Endothelial cell of umbilical vein (primary cell): ENCODE measurements around the gene TBPL1. TPM values are rescaled to one million over a fixed set of nuclear protein-coding genes. Genes with fewer than 3 reads are reported as not detected.
A peak's percentile ranks its signal among the peaks of the same experiment; 100 is the strongest.

Experiments
- BruUV-seq: library from RNA; stranded (reverse); fragments of 400-500 nt; replicated peaks from 2 replicates; lab custom pipeline; 2021; lab: Mats Ljungman, UMichigan
- CTCF ChIA-PET: fragments of 300-600, 350-600 bp; sonication (Branson Sonifier 250); formaldehyde crosslinking; loops from one replicate; lab custom pipeline; 2021; ENCODE audit warnings: antibody characterized with exemption, inconsistent platforms; lab: Charles Lee
- POLR2A ChIA-PET: fragments of 300-600, 350-600 bp; sonication (Branson Sonifier 250); formaldehyde crosslinking; loops from one replicate; lab custom pipeline; 2021; ENCODE audit warnings: antibody characterized with exemption, inconsistent platforms; lab: Charles Lee
- DNase-seq: peaks from one replicate; pipeline ENCODE4 v3.0.0-alpha.2; 2011; ENCODE audit warnings: low read depth, low spot score
- FAIRE-seq: peaks from 2 replicates; lab custom pipeline; 2011; peaks lifted over from hg19 to GRCh38; lab: Jason Lieb, UNC
- H2AFZ ChIP-seq: 2 replicates; pipeline ENCODE4 v1.6.0; 2012; ENCODE audit warnings: low read depth, low read length, control low read depth, inconsistent platforms
- H3K27ac ChIP-seq: 2 replicates; pipeline ENCODE4 v1.5.1; 2011; ENCODE audit warnings: low read depth, mild to moderate bottlenecking, control low read depth, low read length, moderate library complexity; ENCODE audit not compliant: insufficient read depth
- H3K27me3 ChIP-seq, 2 experiments: 2 replicates each; pipeline versions ENCODE4 v1.6.0 to v1.6.1; 2011; ENCODE audit warnings: low read length in 2 of 2, mixed read lengths in 1 of 2; ENCODE audit not compliant: control insufficient read depth in 2 of 2, insufficient read depth in 2 of 2
- H3K36me3 ChIP-seq, 2 experiments: 2 replicates in 1 of 2; 3 replicates in 1 of 2; pipeline ENCODE4 v1.5.1; 2011; ENCODE audit warnings: low read length in 2 of 2, mild to moderate bottlenecking in 1 of 2, moderate library complexity in 1 of 2; ENCODE audit not compliant: control insufficient read depth in 2 of 2, insufficient read depth in 2 of 2; ENCODE audit errors: extremely low read depth in 1 of 2
- H3K4me1 ChIP-seq: 3 replicates; pipeline ENCODE4 v1.5.1; 2011; ENCODE audit warnings: mild to moderate bottlenecking, low read length; ENCODE audit not compliant: control insufficient read depth, insufficient read depth; ENCODE audit errors: extremely low read depth
- H3K4me2 ChIP-seq: 2 replicates; pipeline ENCODE4 v1.6.1; 2011; ENCODE audit warnings: low read length, control low read depth, mixed read lengths; ENCODE audit not compliant: insufficient read depth
- H3K4me3 ChIP-seq, 3 experiments: fragments of 200-600 bp in 1 of 3; sonication (generic), shearing (Covaris generic) in 1 of 3; replicated peaks in 1 of 3; 2 replicates each; pipeline ENCODE4 v1.5.1; 2011 to 2016; ENCODE audit warnings: control low read depth in 3 of 3, low read length in 3 of 3, mild to moderate bottlenecking in 2 of 3, inconsistent platforms in 1 of 3, low read depth in 1 of 3, moderate library complexity in 1 of 3; ENCODE audit not compliant: insufficient read depth in 1 of 3
- H3K79me2 ChIP-seq: 2 replicates; pipeline ENCODE4 v1.6.0; 2012; ENCODE audit warnings: low read length, inconsistent platforms; ENCODE audit not compliant: control insufficient read depth, insufficient read depth
- H3K9ac ChIP-seq: replicated peaks from 2 replicates; pipeline ENCODE3; 2011; ENCODE audit warnings: low read length, control low read depth; ENCODE audit not compliant: insufficient read depth; ENCODE audit errors: extremely low read depth
- H3K9me1 ChIP-seq: replicated peaks from 3 replicates; pipeline ENCODE4 v1.6.0; 2011; ENCODE audit warnings: mild to moderate bottlenecking, low read length; ENCODE audit not compliant: control insufficient read depth, insufficient read depth; ENCODE audit errors: extremely low read depth
- H3K9me3 ChIP-seq: replicated peaks from 2 replicates; pipeline ENCODE4 v1.5.1; 2012; ENCODE audit warnings: low read length, inconsistent platforms; ENCODE audit not compliant: control insufficient read depth, insufficient read depth
- H4K20me1 ChIP-seq: replicated peaks from 2 replicates; pipeline ENCODE3; 2011; ENCODE audit warnings: mild to moderate bottlenecking, low read length; ENCODE audit not compliant: control insufficient read depth, insufficient read depth; ENCODE audit errors: extremely low read depth
- CTCF ChIP-seq, 2 donors: IDR thresholded peaks; 1 replicate in 1 of 2; 2 replicates in 1 of 2; pipeline ENCODE4 v1.5.1; 2011; ENCODE audit warnings: low read length in 2 of 2, mild to moderate bottlenecking in 2 of 2, moderate library complexity in 2 of 2, control low read depth in 1 of 2, inconsistent platforms in 1 of 2, low read depth in 1 of 2; ENCODE audit not compliant: insufficient read depth in 1 of 2; ENCODE audit errors: extremely low read depth in 1 of 2
- EZH2 ChIP-seq: IDR thresholded peaks from 2 replicates; pipeline ENCODE4 v1.6.1; 2012; ENCODE audit warnings: borderline replicate concordance, low read depth, mild to moderate bottlenecking, moderate library complexity, low read length, inconsistent platforms; ENCODE audit not compliant: severe bottlenecking
- FOS ChIP-seq: IDR thresholded peaks from 2 replicates; pipeline ENCODE4 v1.6.1; 2011; ENCODE audit warnings: mild to moderate bottlenecking, low read length, moderate library complexity, borderline replicate concordance; ENCODE audit not compliant: insufficient read depth
- GATA2 ChIP-seq: IDR thresholded peaks from 2 replicates; pipeline ENCODE4 v1.7.0; 2011; ENCODE audit warnings: low read depth, mild to moderate bottlenecking, moderate library complexity, mixed read lengths, low read length; ENCODE audit not compliant: insufficient read length, insufficient read depth
- JUN ChIP-seq: IDR thresholded peaks from 2 replicates; pipeline ENCODE4 v1.6.1; 2011; ENCODE audit warnings: borderline replicate concordance, low read depth; ENCODE audit not compliant: insufficient read length, insufficient read depth
- MAX ChIP-seq: IDR thresholded peaks from 2 replicates; pipeline ENCODE4 v1.6.1; 2011; ENCODE audit not compliant: insufficient read depth, insufficient read length
- MYC ChIP-seq: IDR thresholded peaks from one replicate; pipeline ENCODE4 v1.6.1; 2011; ENCODE audit warnings: mild to moderate bottlenecking, low read depth, low read length
- POLR2A ChIP-seq: IDR thresholded peaks from 2 replicates; pipeline ENCODE4 v1.6.1; 2012; ENCODE audit warnings: low read depth, mild to moderate bottlenecking, control low read depth, low read length
- POLR2AphosphoS5 ChIP-seq: IDR thresholded peaks from 2 replicates; pipeline ENCODE4 v1.6.1; 2012; ENCODE audit warnings: low read depth, mild to moderate bottlenecking, control low read depth, low read length, moderate library complexity; ENCODE audit not compliant: insufficient read depth
- dilution Hi-C: fragments of 300-500 bp; cut with MboI; formaldehyde crosslinking; loops from one replicate; pipeline ENCODE4 v1.15.0; 2019; ENCODE audit warnings: low sequenced_read_pairs; ENCODE audit not compliant: extremely low pct_ligation_motif_present
- intact Hi-C: fragments of 100-400 bp; cut with micrococcal nuclease; formaldehyde crosslinking; loops from one replicate; pipeline ENCODE4 v1.10.0; 2022
- polyA plus RNA-seq, 4 experiments: library from polyadenylated mRNA; depleted of rRNA in 3 of 4; stranded (reverse) in 3 of 4; unstranded in 1 of 4; fragments of >200 nt; gene quantifications; 2 replicates each; pipeline versions ENCODE4 v1.2.1 to v1.2.3, GENCODE V29; 2011 to 2012; ENCODE audit warnings: missing spikeins in 1 of 4
- total RNA-seq: library from RNA; stranded (reverse); gene quantifications from 2 replicates; pipeline ENCODE4 v1.2.3, GENCODE V29; 2021

The TBPL1 gene
- total and polyA plus RNA-seq, 2 donors (not counting 3 experiments of a cell fraction or from before 2014, with no cell fraction given) = 19.6 to 31.2 TPM

- POLR2A ChIA-PET = interaction anchor here (0.7 kb wide), 1 partner anchor 38 kb away, joined by 3 read pairs; no protein-coding TSS in a partner anchor
These were observed 38.1 kb downstream of the TBPL1 start for GRCh38 chr6:133991096-133991593.

More at GRCh38 chr6:133991096-133991593, 38.1 kb downstream of the TBPL1 start:
- no peaks in the 10 kb centered on the region for H3K9me3 ChIP-seq
- CTCF ChIA-PET = interaction anchor here (0.8 to 4.3 kb wide), 9 partner anchors 9 to 153 kb away, joined by 3 to 35 read pairs (median 7); no protein-coding TSS in a partner anchor
- peaks cover 11% of the 10 kb centered on the region for H3K4me1 ChIP-seq
- H4K20me1 ChIP-seq = no peaks in the 10 kb centered on the region
- H3K9ac ChIP-seq = no peak overlapping the region
- DNase-seq (peak; percentile 80), FAIRE-seq (peak; percentile 77)
- no peak overlapping the region for H3K27ac ChIP-seq
- no peak overlapping the region for H2AFZ ChIP-seq
- no peaks in the 10 kb centered on the region for H3K79me2 ChIP-seq
- TF ChIP-seq MAX = no peak
- no peak for TF ChIP-seq EZH2
- TF ChIP-seq POLR2AphosphoS5 = no peak
- TF ChIP-seq MYC = no peak
- peak; percentile 80 for TF ChIP-seq FOS
- TF ChIP-seq POLR2A = no peak
- TF ChIP-seq CTCF (IDR thresholded peaks at IDR 0.05; ENCODE audit: extremely low read depth in 1 of 2, insufficient read depth in 1 of 2, low read depth in 1 of 2, low read length in 2 of 2) = no peak
- peak; percentile 77 for TF ChIP-seq JUN
- TF ChIP-seq GATA2 = no peak
- no peak overlapping the region for H3K4me3 ChIP-seq
- no peaks in the 10 kb centered on the region for H3K27me3 ChIP-seq
- H3K36me3 ChIP-seq = no peaks in the 10 kb centered on the region
- no TSS peak for BruUV-seq
- dilution Hi-C loops = no loop called here
- intact Hi-C loops = loop anchor here (2.0 kb wide), 2 partner anchors 38 to 62 kb away; partner anchors contain the start of genes SLC2A12 and TBPL1
- no peaks in the 10 kb centered on the region for H3K9me1 ChIP-seq
- H3K4me2 ChIP-seq = no peak overlapping the region
